ENCODE measurements around the gene KDM6B.
A peak's percentile ranks its signal among the peaks of the same experiment; 100 is the strongest.

The KDM6B gene

DNA sequence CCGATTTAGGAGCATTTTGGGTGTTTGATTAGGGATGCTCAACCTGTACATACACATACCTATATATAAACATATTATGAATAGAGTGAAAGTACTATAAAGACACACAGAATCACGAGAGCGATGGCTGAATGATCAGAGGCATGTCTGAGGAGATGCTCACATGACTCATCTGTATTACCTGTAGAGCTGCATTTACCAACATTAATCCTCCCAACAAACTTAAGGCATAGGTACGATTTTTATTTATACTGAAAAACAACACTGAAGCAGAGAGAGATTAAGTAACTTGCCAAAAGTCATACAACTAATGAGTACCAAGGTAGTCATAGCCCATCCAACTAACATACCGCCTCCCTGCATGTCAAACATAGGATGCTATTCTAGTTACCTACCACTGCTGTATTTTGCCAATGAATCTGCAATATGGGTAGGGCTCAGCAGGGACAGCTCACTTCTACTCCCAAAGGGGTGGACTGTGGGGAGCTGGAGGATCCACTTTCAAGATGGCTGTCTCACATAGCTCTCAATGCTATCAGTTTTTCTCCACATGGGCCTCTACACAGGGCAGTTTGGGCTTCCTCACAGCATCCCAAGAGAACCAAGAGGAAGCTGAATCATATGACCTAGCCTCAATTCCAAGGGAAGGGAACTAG is 31.1 kb downstream of the KDM6B start:
- no peak overlapping the region for H3K4me3 ChIP-seq (ENCODE audit: extremely low read depth, insufficient read depth, low read length, poor library complexity, severe bottlenecking)
- H3K9me3 ChIP-seq (ENCODE audit: control insufficient read depth, low read length), result no peaks in the 10 kb centered on the region
- peaks cover 57% of the 10 kb centered on the region for H3K36me3 ChIP-seq (ENCODE audit: control insufficient read depth, insufficient read depth, low read length)
- H3K27ac ChIP-seq (ENCODE audit: low read depth, low read length, severe bottlenecking), result no peak overlapping the region
- WGBS, 2 experiments (ENCODE audit: insufficient coverage in 2 of 2), result no CpG with 5 or more reads among the region's 5 CpGs
- no peaks in the 10 kb centered on the region for H3K4me1 ChIP-seq (ENCODE audit: control insufficient read depth, insufficient read depth, low read length, poor library complexity, severe bottlenecking)

DNA sequence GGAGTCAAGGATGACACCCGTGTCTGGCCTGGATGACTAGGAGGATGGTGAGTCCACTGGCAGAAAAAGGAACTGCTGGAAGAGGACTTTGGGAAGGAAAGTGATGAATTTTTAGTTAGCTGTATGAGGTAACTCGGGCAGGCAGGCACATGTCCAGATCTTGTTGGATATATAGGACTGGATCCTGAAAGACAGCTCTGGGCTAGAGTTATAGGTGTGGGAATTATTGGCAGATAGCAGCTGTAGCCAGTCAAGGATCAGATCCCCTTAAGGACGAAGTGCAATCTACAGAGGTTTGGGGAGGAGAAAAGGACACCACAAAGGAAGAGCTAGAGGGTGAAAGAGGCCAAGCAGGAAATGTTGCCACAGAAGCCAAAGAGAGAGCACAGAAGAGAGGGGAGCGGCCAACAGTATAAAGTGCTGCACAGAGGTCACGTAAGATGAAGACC is 33.9 kb downstream of the KDM6B start:
- WGBS, 2 experiments (ENCODE audit: insufficient coverage in 2 of 2), result 89 to 95% methylated on average over 5 of the region's 5 CpGs
- Histone ChIP-seq H3K4me3 (ENCODE audit: extremely low read depth, insufficient read depth, low read length, poor library complexity, severe bottlenecking) (no peak overlapping the region), H3K9me3 (ENCODE audit: control insufficient read depth, low read length) (no peaks in the 10 kb centered on the region), H3K4me1 (ENCODE audit: control insufficient read depth, insufficient read depth, low read length, poor library complexity, severe bottlenecking) (no peaks in the 10 kb centered on the region), H3K27ac (ENCODE audit: low read depth, low read length, severe bottlenecking) (no peak overlapping the region), H3K36me3 (ENCODE audit: control insufficient read depth, insufficient read depth, low read length) (peaks cover 43% of the 10 kb centered on the region)

- peaks cover 24% of the 10 kb centered on the region for H3K36me3 ChIP-seq (ENCODE audit: control insufficient read depth, insufficient read depth, low read length)
- H3K27ac ChIP-seq (ENCODE audit: low read depth, low read length, severe bottlenecking), result no peak overlapping the region
- H3K9me3 ChIP-seq (ENCODE audit: control insufficient read depth, low read length), result no peaks in the 10 kb centered on the region
- H3K4me3 ChIP-seq (ENCODE audit: extremely low read depth, insufficient read depth, low read length, poor library complexity, severe bottlenecking), result no peak overlapping the region
- 86 to 87% methylated on average over 4 of the region's 4 CpGs for WGBS, 2 experiments (ENCODE audit: insufficient coverage in 2 of 2)
- H3K4me1 ChIP-seq (ENCODE audit: control insufficient read depth, insufficient read depth, low read length, poor library complexity, severe bottlenecking), result no peaks in the 10 kb centered on the region
These were observed 39.0 kb downstream of the KDM6B start for GRCh38 chr17:7873051-7873450.

DNA sequence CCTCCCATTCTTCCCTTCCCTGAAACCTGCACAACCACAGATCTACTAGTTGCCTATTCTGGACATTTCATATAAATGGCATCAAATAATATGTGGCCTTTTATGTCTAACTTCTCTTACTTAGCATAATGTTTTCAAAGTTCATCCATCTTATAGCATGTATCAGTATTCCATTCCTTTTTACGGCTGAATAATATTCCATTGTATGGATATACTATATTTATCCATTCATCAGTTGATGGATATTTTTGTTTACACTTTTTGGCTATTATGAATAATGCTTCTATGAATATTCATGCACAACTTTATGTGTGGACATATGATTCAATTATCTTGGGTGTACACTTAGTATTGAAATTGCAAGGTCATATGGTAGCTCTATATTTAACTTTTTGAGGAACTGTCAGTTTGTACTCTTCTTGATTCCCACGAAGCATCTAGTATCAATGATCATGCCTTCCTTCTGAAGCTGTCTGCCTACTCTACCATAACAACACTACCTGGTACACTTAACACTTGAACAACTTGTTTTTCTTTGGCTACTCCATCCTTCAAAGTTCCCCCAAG is 41.9 kb downstream of the KDM6B start:
- WGBS, 2 experiments (ENCODE audit: insufficient coverage in 2 of 2), result 71 to 100% methylated on average over 1 of the region's 2 CpGs
- Histone ChIP-seq H3K4me3 (ENCODE audit: extremely low read depth, insufficient read depth, low read length, poor library complexity, severe bottlenecking) (no peak overlapping the region), H3K27ac (ENCODE audit: low read depth, low read length, severe bottlenecking) (no peak overlapping the region)

GRCh38 chr17:7878234-7878633 is 44.2 kb downstream of the KDM6B start:
- Histone ChIP-seq H3K4me3 (ENCODE audit: extremely low read depth, insufficient read depth, low read length, poor library complexity, severe bottlenecking) (no peak overlapping the region), H3K27ac (ENCODE audit: low read depth, low read length, severe bottlenecking) (no peak overlapping the region), H3K9me3 (ENCODE audit: control insufficient read depth, low read length) (no peaks in the 10 kb centered on the region), H3K36me3 (ENCODE audit: control insufficient read depth, insufficient read depth, low read length) (peaks cover 36% of the 10 kb centered on the region), H3K4me1 (ENCODE audit: control insufficient read depth, insufficient read depth, low read length, poor library complexity, severe bottlenecking) (peaks cover 14% of the 10 kb centered on the region)
- WGBS, 2 experiments (ENCODE audit: insufficient coverage in 2 of 2), result 83 to 94% methylated on average over 7 of the region's 7 CpGs

More for the DNA sequence above, 41.9 kb downstream of the KDM6B start:
- Histone ChIP-seq H3K9me3 (ENCODE audit: control insufficient read depth, low read length) (no peaks in the 10 kb centered on the region), H3K4me1 (ENCODE audit: control insufficient read depth, insufficient read depth, low read length, poor library complexity, severe bottlenecking) (peaks cover 7% of the 10 kb centered on the region), H3K36me3 (ENCODE audit: control insufficient read depth, insufficient read depth, low read length) (peaks cover 42% of the 10 kb centered on the region)

DNA sequence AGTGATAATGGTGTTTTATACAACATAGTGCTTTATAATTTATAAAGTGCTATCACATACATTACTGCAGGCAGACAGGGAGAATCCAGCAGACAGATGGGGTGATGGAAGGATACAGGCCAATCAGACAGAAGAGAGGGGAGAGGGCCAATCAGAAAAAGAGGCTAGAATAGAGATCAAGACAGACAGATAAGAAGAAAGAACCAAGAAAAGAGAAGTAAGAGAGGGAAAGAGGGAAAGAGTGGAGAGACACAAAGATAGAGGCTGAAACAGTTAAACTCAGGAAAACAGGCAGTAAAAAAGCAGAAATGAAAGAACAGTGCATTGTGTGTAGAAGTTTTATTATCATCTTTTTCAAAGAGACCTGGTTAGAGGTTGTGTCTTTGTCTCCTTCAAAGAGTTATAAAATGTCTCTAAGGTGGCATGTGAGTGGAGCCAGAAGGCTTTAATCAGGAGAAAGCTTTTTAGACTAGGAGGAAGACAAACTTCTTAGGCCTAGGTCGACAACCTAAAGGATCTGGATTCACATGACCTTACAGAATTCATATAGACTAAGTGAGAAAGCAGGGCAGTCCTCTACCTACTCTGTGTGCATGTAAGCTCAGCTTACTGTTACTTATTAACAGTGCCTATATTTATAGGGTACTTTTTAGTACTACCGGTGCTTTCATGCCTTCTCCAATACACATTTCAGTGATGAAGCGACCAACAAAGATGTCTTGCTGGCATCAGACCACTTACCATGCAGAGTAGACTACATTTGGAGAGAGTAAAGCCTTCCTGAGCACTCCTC is 46.3 kb downstream of the KDM6B start:
- Histone ChIP-seq H3K4me3 (ENCODE audit: extremely low read depth, insufficient read depth, low read length, poor library complexity, severe bottlenecking) (no peak overlapping the region), H3K36me3 (ENCODE audit: control insufficient read depth, insufficient read depth, low read length) (peaks cover 26% of the 10 kb centered on the region), H3K9me3 (ENCODE audit: control insufficient read depth, low read length) (no peaks in the 10 kb centered on the region), H3K27ac (ENCODE audit: low read depth, low read length, severe bottlenecking) (no peak overlapping the region), H3K4me1 (ENCODE audit: control insufficient read depth, insufficient read depth, low read length, poor library complexity, severe bottlenecking) (peaks cover 22% of the 10 kb centered on the region)
- WGBS, 2 experiments (ENCODE audit: insufficient coverage in 2 of 2), result 100% methylated on average over 1 of the region's 3 CpGs

- H3K4me1 ChIP-seq (ENCODE audit: control insufficient read depth, insufficient read depth, low read length, poor library complexity, severe bottlenecking), result peaks cover 27% of the 10 kb centered on the region
- no peaks in the 10 kb centered on the region for H3K9me3 ChIP-seq (ENCODE audit: control insufficient read depth, low read length)
- H3K27ac ChIP-seq (ENCODE audit: low read depth, low read length, severe bottlenecking), result no peak overlapping the region
- H3K36me3 ChIP-seq (ENCODE audit: control insufficient read depth, insufficient read depth, low read length), result peaks cover 18% of the 10 kb centered on the region
- WGBS, 2 experiments (ENCODE audit: insufficient coverage in 2 of 2), result 86 to 92% methylated on average over 7 of the region's 7 CpGs
- H3K4me3 ChIP-seq (ENCODE audit: extremely low read depth, insufficient read depth, low read length, poor library complexity, severe bottlenecking), result no peak overlapping the region
These were observed 47.4 kb downstream of the KDM6B start for GRCh38 chr17:7881276-7882054.

- WGBS, 2 experiments (ENCODE audit: insufficient coverage in 2 of 2), result 97 to 100% methylated on average over 2 to 3 of the region's 7 CpGs
These were observed 48.1 kb downstream of the KDM6B start for GRCh38 chr17:7882068-7882467.

GRCh38 chr17:7882629-7883028 is 48.6 kb downstream of the KDM6B start:
- peaks cover 18% of the 10 kb centered on the region for H3K36me3 ChIP-seq (ENCODE audit: control insufficient read depth, insufficient read depth, low read length)
- WGBS, 2 experiments (ENCODE audit: insufficient coverage in 2 of 2), result 93% methylated on average over 2 of the region's 3 CpGs; no CpG with 5 or more reads in 1 of the 2 experiments
- no peak overlapping the region for H3K4me3 ChIP-seq (ENCODE audit: extremely low read depth, insufficient read depth, low read length, poor library complexity, severe bottlenecking)
- H3K27ac ChIP-seq (ENCODE audit: low read depth, low read length, severe bottlenecking), result peak overlapping the region; percentile 13
- H3K9me3 ChIP-seq (ENCODE audit: control insufficient read depth, low read length), result no peaks in the 10 kb centered on the region
- H3K4me1 ChIP-seq (ENCODE audit: control insufficient read depth, insufficient read depth, low read length, poor library complexity, severe bottlenecking), result peaks cover 32% of the 10 kb centered on the region

More at GRCh38 chr17:7882068-7882467, 48.1 kb downstream of the KDM6B start:
- no peak overlapping the region for H3K4me3 ChIP-seq (ENCODE audit: extremely low read depth, insufficient read depth, low read length, poor library complexity, severe bottlenecking)
- no peak overlapping the region for H3K27ac ChIP-seq (ENCODE audit: low read depth, low read length, severe bottlenecking)
- peaks cover 18% of the 10 kb centered on the region for H3K36me3 ChIP-seq (ENCODE audit: control insufficient read depth, insufficient read depth, low read length)
- H3K4me1 ChIP-seq (ENCODE audit: control insufficient read depth, insufficient read depth, low read length, poor library complexity, severe bottlenecking), result peaks cover 28% of the 10 kb centered on the region
- H3K9me3 ChIP-seq (ENCODE audit: control insufficient read depth, low read length), result no peaks in the 10 kb centered on the region
